Astrocyte (in vitro differentiated cells and primary cell): ENCODE data around the gene HMCN1. TPM values are rescaled to one million over a fixed set of nuclear protein-coding genes. Genes with fewer than 3 reads are reported as not detected.

ENCODE experiments used
- DNase-seq: peaks from one replicate; pipeline ENCODE4 v3.0.0-alpha.2; 2010; ENCODE audit warnings: low read depth
- FAIRE-seq: peaks from 2 replicates; lab custom pipeline; 2011; peaks lifted over from hg19 to GRCh38; lab: Jason Lieb, UNC
- H2AFZ ChIP-seq: 2 replicates; pipeline ENCODE4 v1.6.0; 2012; ENCODE audit warnings: low read depth, low read length, inconsistent platforms
- H3K27ac ChIP-seq: 2 replicates; pipeline ENCODE4 v1.5.1; 2011; ENCODE audit warnings: low read depth, low read length, inconsistent platforms
- H3K27me3 ChIP-seq: 2 replicates; pipeline ENCODE4 v1.6.0; 2011; ENCODE audit warnings: low read length, inconsistent platforms; ENCODE audit not compliant: insufficient read depth
- H3K36me3 ChIP-seq: 2 replicates; pipeline ENCODE4 v1.5.1; 2011; ENCODE audit warnings: low read length, inconsistent platforms; ENCODE audit not compliant: insufficient read depth
- H3K4me1 ChIP-seq: 2 replicates; pipeline ENCODE4 v1.5.1; 2011; ENCODE audit warnings: low read length, inconsistent platforms; ENCODE audit not compliant: insufficient read depth
- H3K4me2 ChIP-seq: 2 replicates; pipeline ENCODE4 v1.6.0; 2012; ENCODE audit warnings: low read length, inconsistent platforms
- H3K4me3 ChIP-seq: 2 replicates; pipeline ENCODE4 v1.5.1; 2011; ENCODE audit warnings: low read depth, mild to moderate bottlenecking, low read length, inconsistent platforms; ENCODE audit not compliant: insufficient read depth
- H3K79me2 ChIP-seq: 2 replicates; pipeline ENCODE4 v1.6.0; 2012; ENCODE audit warnings: mild to moderate bottlenecking, low read length, inconsistent platforms; ENCODE audit not compliant: insufficient read depth
- H3K9ac ChIP-seq: 2 replicates; pipeline ENCODE4 v1.6.0; 2012; ENCODE audit warnings: mild to moderate bottlenecking, low read length, inconsistent platforms
- H3K9me3 ChIP-seq: 2 replicates; pipeline ENCODE4 v1.5.1; 2012; ENCODE audit warnings: low read depth, mild to moderate bottlenecking, low read length, inconsistent platforms; ENCODE audit not compliant: insufficient read depth
- H4K20me1 ChIP-seq: 2 replicates; pipeline ENCODE4 v1.6.0; 2012; ENCODE audit warnings: low read length, inconsistent platforms; ENCODE audit not compliant: insufficient read depth
- H3K27ac Mint-ChIP-seq: one replicate; pipeline ENCODE4 v1.8.0; 2021; ENCODE audit warnings: mild to moderate bottlenecking, mixed read lengths; ENCODE audit not compliant: unreplicated experiment
- H3K27me3 Mint-ChIP-seq: one replicate; pipeline ENCODE4 v1.8.0; 2021; ENCODE audit warnings: low read depth, mixed read lengths; ENCODE audit not compliant: unreplicated experiment
- H3K36me3 Mint-ChIP-seq: one replicate; pipeline ENCODE4 v1.8.0; 2021; ENCODE audit warnings: low read depth, mixed read lengths; ENCODE audit not compliant: unreplicated experiment
- H3K4me1 Mint-ChIP-seq: one replicate; pipeline ENCODE4 v1.8.0; 2021; ENCODE audit warnings: low read depth, mixed read lengths; ENCODE audit not compliant: unreplicated experiment
- H3K4me3 Mint-ChIP-seq: one replicate; pipeline ENCODE4 v1.8.0; 2021; ENCODE audit warnings: mild to moderate bottlenecking, moderate library complexity, mixed read lengths; ENCODE audit not compliant: unreplicated experiment
- H3K9me3 Mint-ChIP-seq: one replicate; pipeline ENCODE4 v1.8.0; 2021; ENCODE audit warnings: mild to moderate bottlenecking, mixed read lengths; ENCODE audit not compliant: unreplicated experiment
- EZH2 ChIP-seq: IDR thresholded peaks from 2 replicates; pipeline ENCODE4 v1.6.1; 2012; ENCODE audit warnings: mild to moderate bottlenecking, low read length, inconsistent platforms; ENCODE audit not compliant: insufficient read depth
- total RNA-seq: library from RNA; stranded (reverse); gene quantifications from 2 replicates; pipeline ENCODE4 v1.2.1, GENCODE V29; 2021
- TF ChIP-seq, protein P1 (sequence below): IDR thresholded peaks from 2 replicates; pipeline ENCODE4 v1.5.1; 2011; ENCODE audit warnings: low read depth, mild to moderate bottlenecking, inconsistent platforms, low read length, moderate library complexity; ENCODE audit not compliant: insufficient read depth

Gene HMCN1
- total RNA-seq, 1 donor from 2014 or later, result 19.7 TPM

- Histone ChIP-seq H3K4me3 (no peak overlapping the region), H3K27ac (no peak overlapping the region), H3K4me2 (no peak overlapping the region), H3K9ac (no peak overlapping the region), H4K20me1 (no peaks in the 10 kb centered on the region), H2AFZ (no peak overlapping the region), H3K79me2 (no peaks in the 10 kb centered on the region), H3K27me3 (no peaks in the 10 kb centered on the region), H3K4me1 (peaks cover 14% of the 10 kb centered on the region), H3K36me3 (no peaks in the 10 kb centered on the region), H3K9me3 (no peaks in the 10 kb centered on the region)
- no peak for DNase-seq
- TF ChIP-seq, protein P1, sequence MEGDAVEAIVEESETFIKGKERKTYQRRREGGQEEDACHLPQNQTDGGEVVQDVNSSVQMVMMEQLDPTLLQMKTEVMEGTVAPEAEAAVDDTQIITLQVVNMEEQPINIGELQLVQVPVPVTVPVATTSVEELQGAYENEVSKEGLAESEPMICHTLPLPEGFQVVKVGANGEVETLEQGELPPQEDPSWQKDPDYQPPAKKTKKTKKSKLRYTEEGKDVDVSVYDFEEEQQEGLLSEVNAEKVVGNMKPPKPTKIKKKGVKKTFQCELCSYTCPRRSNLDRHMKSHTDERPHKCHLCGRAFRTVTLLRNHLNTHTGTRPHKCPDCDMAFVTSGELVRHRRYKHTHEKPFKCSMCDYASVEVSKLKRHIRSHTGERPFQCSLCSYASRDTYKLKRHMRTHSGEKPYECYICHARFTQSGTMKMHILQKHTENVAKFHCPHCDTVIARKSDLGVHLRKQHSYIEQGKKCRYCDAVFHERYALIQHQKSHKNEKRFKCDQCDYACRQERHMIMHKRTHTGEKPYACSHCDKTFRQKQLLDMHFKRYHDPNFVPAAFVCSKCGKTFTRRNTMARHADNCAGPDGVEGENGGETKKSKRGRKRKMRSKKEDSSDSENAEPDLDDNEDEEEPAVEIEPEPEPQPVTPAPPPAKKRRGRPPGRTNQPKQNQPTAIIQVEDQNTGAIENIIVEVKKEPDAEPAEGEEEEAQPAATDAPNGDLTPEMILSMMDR, result no peak
- no peak for TF ChIP-seq EZH2
- FAIRE-seq, result peak; percentile 52
- H3K27ac Mint-ChIP-seq, result peak overlapping the region; percentile 42
- H3K9me3 Mint-ChIP-seq, result no peaks in the 10 kb centered on the region
- H3K36me3 Mint-ChIP-seq, result no peaks in the 10 kb centered on the region
- H3K27me3 Mint-ChIP-seq, result no peaks in the 10 kb centered on the region
- no peak overlapping the region for H3K4me3 Mint-ChIP-seq
- peaks cover 23% of the 10 kb centered on the region for H3K4me1 Mint-ChIP-seq
Measured at GRCh38 chr1:186099336-186100104, 365.3 kb downstream of the HMCN1 start.

GRCh38 chr1:186102107-186102506, 367.9 kb downstream of the HMCN1 start:
- H3K9ac ChIP-seq, result no peak overlapping the region
- H3K4me3 Mint-ChIP-seq, result no peak overlapping the region
- H3K36me3 Mint-ChIP-seq, result no peaks in the 10 kb centered on the region
- FAIRE-seq, result no peak
- peak overlapping the region; percentile 75 for H3K27ac ChIP-seq
- DNase-seq, result no peak
- no peaks in the 10 kb centered on the region for H3K36me3 ChIP-seq
- no peaks in the 10 kb centered on the region for H3K27me3 Mint-ChIP-seq
- no peak overlapping the region for H3K4me3 ChIP-seq
- H3K27me3 ChIP-seq, result no peaks in the 10 kb centered on the region
- H3K27ac Mint-ChIP-seq, result no peak overlapping the region
- H4K20me1 ChIP-seq, result no peaks in the 10 kb centered on the region
- no peak overlapping the region for H2AFZ ChIP-seq
- H3K4me2 ChIP-seq, result peak overlapping the region; percentile 68
- H3K9me3 Mint-ChIP-seq, result no peaks in the 10 kb centered on the region
- no peaks in the 10 kb centered on the region for H3K79me2 ChIP-seq
- TF ChIP-seq, protein P1, result no peak
- no peak for TF ChIP-seq EZH2
- H3K4me1 Mint-ChIP-seq, result peaks cover 22% of the 10 kb centered on the region
- H3K9me3 ChIP-seq, result no peaks in the 10 kb centered on the region
- H3K4me1 ChIP-seq, result peaks cover 14% of the 10 kb centered on the region

DNA sequence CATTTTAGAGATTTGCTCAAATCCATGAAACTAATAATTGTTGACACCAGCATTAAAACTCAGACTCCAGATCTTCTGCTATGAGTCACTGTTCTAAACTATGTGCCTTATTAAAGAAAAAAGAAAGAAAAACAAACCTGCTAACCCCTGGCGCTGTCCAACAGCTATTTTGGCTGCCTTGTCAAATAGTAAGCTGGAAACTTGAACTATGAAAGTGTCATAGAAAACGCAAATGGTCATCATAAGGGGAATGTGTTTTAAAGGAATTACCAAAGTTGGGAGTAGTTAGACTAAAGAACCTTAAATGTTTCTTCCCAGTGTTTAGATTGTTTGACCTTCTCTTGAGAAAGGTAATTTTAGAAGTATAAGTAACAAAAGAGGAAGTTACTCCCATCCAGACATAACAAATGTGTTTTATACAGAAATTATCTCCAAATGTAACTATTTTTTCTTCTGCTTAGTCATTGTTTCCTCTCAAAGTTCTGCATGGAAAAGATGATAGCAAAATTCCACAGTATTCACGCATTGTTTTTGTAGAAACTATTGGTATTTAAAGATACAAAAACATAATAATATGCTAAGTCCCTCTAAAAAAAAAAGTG, 368.5 kb downstream of the HMCN1 start:
- H3K27ac Mint-ChIP-seq, result no peak overlapping the region
- FAIRE-seq (peak; percentile 94), DNase-seq (peak; percentile 93)
- H3K27ac ChIP-seq, result peak overlapping the region; percentile 75
- peak overlapping the region; percentile 1 for H3K4me3 ChIP-seq
- no peaks in the 10 kb centered on the region for H3K27me3 Mint-ChIP-seq
- no peaks in the 10 kb centered on the region for H4K20me1 ChIP-seq
- no peak overlapping the region for H3K4me3 Mint-ChIP-seq
- no peaks in the 10 kb centered on the region for H3K79me2 ChIP-seq
- no peaks in the 10 kb centered on the region for H3K36me3 ChIP-seq
- H2AFZ ChIP-seq, result no peak overlapping the region
- no peaks in the 10 kb centered on the region for H3K27me3 ChIP-seq
- peak overlapping the region; percentile 68 for H3K4me2 ChIP-seq
- H3K9me3 Mint-ChIP-seq, result no peaks in the 10 kb centered on the region
- H3K9ac ChIP-seq, result peak overlapping the region; percentile 9
- peaks cover 14% of the 10 kb centered on the region for H3K4me1 ChIP-seq
- no peak for TF ChIP-seq EZH2
- TF ChIP-seq, protein P1, result no peak
- H3K4me1 Mint-ChIP-seq, result peaks cover 22% of the 10 kb centered on the region
- no peaks in the 10 kb centered on the region for H3K36me3 Mint-ChIP-seq
- H3K9me3 ChIP-seq, result no peaks in the 10 kb centered on the region
